ENCODE results near the gene BRINP1. TPM values are rescaled to one million over a fixed set of nuclear protein-coding genes. Genes with fewer than 3 reads are reported as not detected.

BRINP1 gene
- total RNA-seq, 2 experiments from 2014 or later, result not detected

DNA sequence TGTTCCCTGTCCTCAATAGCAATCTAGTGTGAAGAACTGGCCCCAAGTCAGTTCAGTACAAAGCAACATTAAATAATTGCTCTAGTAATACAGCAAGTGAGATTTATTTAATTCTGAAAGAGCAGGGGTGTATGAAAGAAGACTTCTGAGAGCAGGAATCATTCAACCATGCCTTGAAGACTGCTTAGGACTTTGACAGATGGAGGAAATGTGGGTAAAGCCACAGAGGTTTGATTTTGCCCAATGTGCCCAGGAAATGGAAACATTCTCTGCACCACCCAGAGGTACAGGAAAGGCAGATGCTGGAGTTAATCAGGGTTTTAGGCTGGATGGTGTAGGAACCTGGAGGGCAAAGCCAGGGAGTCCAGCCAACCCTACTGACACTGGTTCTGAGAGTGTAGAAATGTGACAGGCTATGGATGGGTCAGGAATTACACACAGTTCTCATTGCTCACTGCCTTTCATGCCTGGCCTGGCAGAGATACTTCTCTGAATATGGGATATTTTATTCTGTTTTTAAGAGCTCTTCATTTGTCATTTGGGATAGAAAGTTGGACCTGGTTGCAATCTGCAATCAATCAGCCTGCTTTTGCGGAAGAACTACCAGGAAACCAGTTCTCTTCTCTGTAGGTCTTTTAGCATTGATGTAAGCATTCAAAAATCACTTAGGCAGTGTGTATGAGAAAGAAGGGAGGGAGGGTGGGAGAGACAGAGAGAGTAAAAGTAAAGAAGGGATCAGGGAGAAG is 88.3 kb downstream of the BRINP1 start:
- DNase-seq, result no peak
- H3K27me3 Mint-ChIP-seq, result no peaks in the 10 kb centered on the region
- no peak overlapping the region for H3K27ac Mint-ChIP-seq

DNA sequence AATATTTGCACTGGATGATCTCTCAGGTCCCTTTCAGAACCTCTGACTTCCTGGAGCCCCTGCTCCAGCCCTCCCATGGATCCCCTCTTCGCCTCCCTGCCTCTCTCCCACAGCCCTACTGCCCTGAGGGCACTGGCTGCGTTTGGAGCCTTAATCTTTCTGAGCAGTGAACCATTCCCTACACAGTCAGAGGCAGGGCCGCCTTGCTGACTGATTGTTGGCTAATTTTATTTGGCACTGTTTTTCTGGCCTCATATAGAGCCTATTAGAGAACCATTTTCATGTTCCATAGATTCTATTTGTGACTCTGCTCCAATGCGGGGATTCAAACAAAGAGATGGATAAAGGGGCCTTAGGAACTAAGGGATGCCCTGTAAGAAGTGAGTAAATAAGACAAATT is 91.1 kb downstream of the BRINP1 start:
- no peak overlapping the region for H3K4me3 Mint-ChIP-seq
- no peaks in the 10 kb centered on the region for H3K9me3 Mint-ChIP-seq
- DNase-seq (no peak), ATAC-seq (ENCODE audit: low read depth) (no peak)
- H3K27me3 Mint-ChIP-seq, result no peaks in the 10 kb centered on the region
- POLR2A ChIA-PET, result no interaction called here
- no peak overlapping the region for H3K27ac Mint-ChIP-seq
- H3K36me3 Mint-ChIP-seq, result no peaks in the 10 kb centered on the region
- H3K4me1 Mint-ChIP-seq, result no peaks in the 10 kb centered on the region

More for the DNA sequence above, 88.3 kb downstream of the BRINP1 start:
- Mint-ChIP-seq H3K9me3 (no peaks in the 10 kb centered on the region), H3K4me1 (no peaks in the 10 kb centered on the region), H3K4me3 (no peak overlapping the region), H3K36me3 (no peaks in the 10 kb centered on the region)
- no peak for ATAC-seq (ENCODE audit: low read depth)
- POLR2A ChIA-PET, result no interaction called here

DNA sequence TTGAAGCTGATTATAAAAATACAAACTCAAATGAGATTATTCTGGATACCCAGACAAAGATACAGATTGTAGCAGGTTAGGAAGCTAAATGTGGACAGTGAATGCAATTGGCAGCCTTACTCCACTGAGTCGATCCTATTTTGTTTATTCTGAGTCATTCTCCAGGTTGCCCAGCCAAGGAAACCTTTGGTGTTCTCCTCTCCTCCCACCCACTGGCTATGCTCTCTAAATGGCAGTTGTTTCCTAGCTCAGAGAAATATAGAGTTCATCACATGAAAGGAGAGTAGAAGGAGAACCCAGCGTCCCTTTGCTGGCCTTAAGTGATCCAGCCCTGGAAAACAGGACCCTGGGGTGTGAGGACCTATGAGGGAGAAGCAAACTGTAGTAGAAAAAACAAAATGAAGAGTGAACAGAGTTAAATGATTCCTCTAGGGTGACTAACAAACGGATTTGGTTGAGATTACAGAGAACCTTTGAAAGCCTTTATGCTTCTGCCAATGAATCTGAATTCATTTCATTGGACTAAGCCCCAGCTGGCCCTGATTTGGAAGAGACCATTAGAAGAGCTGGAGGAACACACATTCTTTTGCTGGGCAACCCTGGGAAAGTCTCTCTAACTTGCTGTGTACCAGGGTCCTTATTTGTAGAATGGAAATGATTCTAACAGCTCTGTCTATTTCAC is 95.1 kb downstream of the BRINP1 start:
- POLR2A ChIA-PET, result no interaction called here

DNA sequence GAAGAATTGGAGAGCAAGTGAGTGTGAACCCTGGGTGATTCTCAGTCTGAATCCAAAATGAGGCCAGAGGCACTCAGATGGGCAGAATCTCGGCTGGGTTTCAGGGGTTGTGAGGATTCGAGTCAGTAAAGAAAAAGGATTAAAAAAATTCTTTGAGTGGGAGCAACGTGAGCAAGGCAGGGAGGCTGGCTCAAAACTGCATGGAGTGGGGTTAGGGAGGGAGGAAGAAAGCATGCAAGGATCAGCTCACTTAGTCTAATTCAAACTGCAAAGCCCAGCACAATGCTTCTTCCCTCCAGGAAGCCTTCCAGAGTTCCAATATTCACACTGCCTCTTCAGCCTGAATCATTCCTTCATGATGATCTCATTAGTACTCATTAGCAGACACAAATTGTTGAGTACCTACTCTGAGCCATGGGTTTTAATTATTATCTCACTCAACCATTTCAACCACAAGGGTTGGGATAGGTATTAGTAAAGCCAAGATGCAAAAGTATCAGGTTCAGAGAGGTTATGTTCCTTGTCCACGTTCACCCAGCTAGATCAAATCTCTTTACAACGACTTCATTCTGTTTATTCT is 95.8 kb downstream of the BRINP1 start:
- Mint-ChIP-seq H3K27me3 (no peaks in the 10 kb centered on the region), H3K4me1 (no peaks in the 10 kb centered on the region), H3K36me3 (no peaks in the 10 kb centered on the region), H3K27ac (no peak overlapping the region), H3K4me3 (no peak overlapping the region), H3K9me3 (no peaks in the 10 kb centered on the region)
- POLR2A ChIA-PET, result no interaction called here
- no peak for ATAC-seq (ENCODE audit: low read depth)
- DNase-seq, result no peak

More for the DNA sequence above, 95.1 kb downstream of the BRINP1 start:
- Mint-ChIP-seq H3K27ac (no peak overlapping the region), H3K36me3 (no peaks in the 10 kb centered on the region), H3K27me3 (no peaks in the 10 kb centered on the region), H3K4me3 (no peak overlapping the region), H3K4me1 (no peaks in the 10 kb centered on the region), H3K9me3 (no peaks in the 10 kb centered on the region)
- ATAC-seq (ENCODE audit: low read depth) (no peak), DNase-seq (no peak)

DNA sequence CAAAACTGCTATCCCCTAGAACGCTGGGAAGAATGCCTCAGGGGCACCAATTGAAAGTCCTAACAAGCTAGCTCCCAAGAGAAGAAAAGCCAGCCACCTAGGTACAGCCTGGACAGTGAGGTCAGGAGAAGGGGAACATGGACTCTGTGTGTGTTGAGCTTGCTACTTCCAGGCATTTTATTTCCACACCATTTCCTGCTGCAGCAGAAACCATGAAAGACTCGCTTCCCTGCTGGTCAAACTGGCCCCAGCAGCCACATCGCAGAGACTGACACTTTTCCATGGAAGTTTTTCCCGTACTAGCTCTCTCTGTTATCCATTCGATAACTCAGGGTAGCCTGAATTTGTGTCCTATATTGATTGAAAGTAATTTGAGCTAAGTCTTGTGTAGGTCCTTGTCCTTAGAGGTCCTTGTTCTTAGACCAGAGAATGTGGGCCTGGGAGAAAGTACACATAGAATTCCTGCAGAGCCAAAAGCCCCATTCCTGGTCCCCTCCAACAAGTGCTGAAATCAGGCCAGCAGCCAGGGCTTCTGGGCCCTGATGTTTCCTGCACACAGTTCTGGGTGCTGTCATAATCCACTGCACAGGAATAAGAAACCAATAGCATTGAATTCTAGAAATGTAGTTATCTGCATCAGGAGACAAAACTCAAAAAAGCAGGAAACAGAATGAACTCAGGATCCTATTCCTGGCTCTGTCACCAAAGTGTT is 96.6 kb downstream of the BRINP1 start:
- POLR2A ChIA-PET, result no interaction called here
- Mint-ChIP-seq H3K4me3 (no peak overlapping the region), H3K4me1 (no peaks in the 10 kb centered on the region), H3K27me3 (no peaks in the 10 kb centered on the region), H3K36me3 (no peaks in the 10 kb centered on the region), H3K27ac (no peak overlapping the region), H3K9me3 (peaks cover under 1% of the 10 kb centered on the region)
- no peak for ATAC-seq (ENCODE audit: low read depth)
- DNase-seq, result no peak

DNA sequence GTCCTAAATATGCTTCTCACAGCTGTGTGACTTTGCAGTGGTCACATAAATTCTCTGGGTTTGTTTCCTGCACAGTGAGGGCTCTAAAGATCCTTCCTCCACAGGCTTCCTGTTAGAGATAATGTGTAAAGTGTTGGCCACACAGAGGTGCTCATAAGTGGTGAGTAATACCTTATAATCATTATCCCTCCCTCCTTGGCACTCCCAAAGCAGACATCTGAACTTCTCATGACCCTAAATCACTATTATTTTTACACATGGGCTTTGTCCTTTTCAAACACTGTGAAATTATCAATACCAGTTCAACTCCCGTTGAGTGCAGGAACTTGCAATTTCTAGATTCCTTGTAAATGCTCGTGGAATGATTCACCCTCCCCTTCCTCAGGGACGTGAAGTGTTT is 100.2 kb downstream of the BRINP1 start:
- no peaks in the 10 kb centered on the region for H3K4me1 Mint-ChIP-seq

DNA sequence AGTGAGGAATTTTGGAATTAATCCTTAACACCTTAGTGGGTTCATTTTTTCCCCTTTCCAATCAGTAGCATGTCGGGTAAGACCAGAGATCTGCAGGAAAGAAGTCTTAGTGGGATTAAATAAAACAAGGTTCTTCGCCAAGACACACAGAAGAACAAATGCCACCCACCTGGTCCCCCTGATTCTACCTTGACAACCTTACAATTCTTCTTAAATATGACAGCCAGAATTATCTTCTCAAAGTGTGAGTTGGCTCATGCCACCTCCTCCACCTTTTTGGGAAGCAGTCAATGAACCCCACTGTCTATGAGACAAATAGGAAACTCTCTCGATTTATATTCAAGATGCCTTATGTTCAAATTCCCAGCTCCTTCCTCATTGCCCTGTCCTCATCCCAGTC is 105.1 kb downstream of the BRINP1 start:
- Mint-ChIP-seq H3K36me3 (no peaks in the 10 kb centered on the region), H3K4me3 (no peak overlapping the region), H3K27me3 (no peaks in the 10 kb centered on the region), H3K4me1 (no peaks in the 10 kb centered on the region), H3K9me3 (peaks cover 8% of the 10 kb centered on the region), H3K27ac (no peak overlapping the region)
- POLR2A ChIA-PET, result no interaction called here
- no peak for ATAC-seq (ENCODE audit: low read depth)
- no peak for DNase-seq

More for the DNA sequence above, 100.2 kb downstream of the BRINP1 start:
- POLR2A ChIA-PET, result no interaction called here
- Mint-ChIP-seq H3K27ac (no peak overlapping the region), H3K27me3 (no peaks in the 10 kb centered on the region), H3K36me3 (no peaks in the 10 kb centered on the region), H3K9me3 (peaks cover 5% of the 10 kb centered on the region), H3K4me3 (no peak overlapping the region)
- no peak for ATAC-seq (ENCODE audit: low read depth)
- no peak for DNase-seq

DNA sequence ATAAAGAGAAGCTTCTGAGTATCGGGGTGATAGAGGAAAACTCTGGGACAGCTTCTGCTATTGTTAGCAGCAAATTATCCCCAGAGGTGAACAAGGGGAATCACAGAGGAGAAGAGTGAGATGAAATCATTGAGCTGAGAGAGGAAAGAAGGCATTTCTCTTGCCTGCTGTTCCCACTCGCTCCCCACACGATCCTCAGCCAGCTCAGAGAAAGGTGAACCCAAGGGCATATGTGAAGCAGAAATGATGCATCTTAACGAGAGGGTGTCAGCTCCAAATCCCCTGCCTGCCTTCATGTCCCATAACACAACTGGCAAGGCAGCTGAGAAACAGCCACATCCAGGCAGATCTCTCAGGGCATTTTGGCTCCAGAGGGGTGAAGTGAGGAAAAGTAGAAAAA is 111.6 kb downstream of the BRINP1 start:
- no peaks in the 10 kb centered on the region for H3K27me3 Mint-ChIP-seq
- no peak overlapping the region for H3K4me3 Mint-ChIP-seq
- H3K4me1 Mint-ChIP-seq, result no peaks in the 10 kb centered on the region
- no peak for ATAC-seq (ENCODE audit: low read depth)
- no peaks in the 10 kb centered on the region for H3K36me3 Mint-ChIP-seq
- POLR2A ChIA-PET, result no interaction called here
- H3K9me3 Mint-ChIP-seq, result peaks cover 2% of the 10 kb centered on the region
- no peak overlapping the region for H3K27ac Mint-ChIP-seq
- no peak for DNase-seq

DNA sequence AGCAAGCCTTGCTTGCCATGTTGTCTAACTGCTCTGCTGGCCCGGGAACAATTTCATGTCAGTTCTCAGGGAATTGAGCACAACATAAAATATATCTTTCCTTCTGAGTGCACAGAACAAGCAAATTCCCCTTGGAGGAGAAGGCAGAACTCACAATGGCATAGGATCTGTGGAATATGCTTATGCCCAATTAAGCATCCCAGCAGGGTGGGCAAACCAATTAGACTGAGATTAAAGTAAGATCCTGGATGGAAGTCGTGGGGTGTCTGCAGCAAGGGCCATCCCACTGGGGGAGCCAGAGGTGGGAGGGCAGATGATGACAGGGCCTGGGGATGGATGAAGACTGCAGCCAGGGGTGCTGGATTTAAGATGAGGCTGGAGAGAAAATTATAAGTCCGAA is 114.1 kb downstream of the BRINP1 start:
- POLR2A ChIA-PET, result no interaction called here
- Mint-ChIP-seq H3K27me3 (no peaks in the 10 kb centered on the region), H3K27ac (no peak overlapping the region), H3K4me3 (no peak overlapping the region), H3K4me1 (no peaks in the 10 kb centered on the region), H3K9me3 (no peaks in the 10 kb centered on the region), H3K36me3 (no peaks in the 10 kb centered on the region)
- ATAC-seq (ENCODE audit: low read depth) (no peak), DNase-seq (no peak)

DNA sequence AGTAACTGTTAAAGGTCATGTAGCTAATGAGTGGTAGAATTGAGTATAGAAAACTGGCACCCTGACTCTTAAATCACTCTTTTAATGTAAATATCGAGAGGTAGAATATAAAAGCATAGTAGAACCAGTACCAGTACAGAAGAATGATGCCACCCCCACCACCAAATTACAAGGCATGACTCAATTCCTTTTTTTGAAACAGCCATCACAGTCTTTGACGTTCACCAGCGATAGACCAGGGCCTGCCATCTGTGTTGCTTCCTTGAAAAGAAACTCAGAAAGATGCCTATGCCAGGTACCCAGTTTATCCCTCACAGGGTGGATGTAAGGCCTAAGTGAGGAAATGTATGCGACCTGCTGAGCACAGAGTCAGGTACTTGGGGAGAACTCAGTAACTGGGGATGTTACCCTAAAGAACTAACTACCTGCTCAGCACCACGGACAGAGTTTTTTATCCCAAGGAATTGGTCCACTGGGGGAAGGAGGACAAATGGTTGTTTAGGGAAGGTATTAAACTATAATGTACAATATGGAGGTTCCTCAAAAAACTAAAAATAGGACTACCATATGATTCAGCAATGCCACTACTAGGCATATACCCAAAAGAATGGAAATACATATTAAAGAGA is 116.5 kb downstream of the BRINP1 start:
- Mint-ChIP-seq H3K4me3 (no peak overlapping the region), H3K36me3 (no peaks in the 10 kb centered on the region), H3K27ac (no peak overlapping the region), H3K4me1 (no peaks in the 10 kb centered on the region), H3K9me3 (no peaks in the 10 kb centered on the region), H3K27me3 (no peaks in the 10 kb centered on the region)
- POLR2A ChIA-PET, result no interaction called here
- DNase-seq, result no peak
- no peak for ATAC-seq (ENCODE audit: low read depth)

DNA sequence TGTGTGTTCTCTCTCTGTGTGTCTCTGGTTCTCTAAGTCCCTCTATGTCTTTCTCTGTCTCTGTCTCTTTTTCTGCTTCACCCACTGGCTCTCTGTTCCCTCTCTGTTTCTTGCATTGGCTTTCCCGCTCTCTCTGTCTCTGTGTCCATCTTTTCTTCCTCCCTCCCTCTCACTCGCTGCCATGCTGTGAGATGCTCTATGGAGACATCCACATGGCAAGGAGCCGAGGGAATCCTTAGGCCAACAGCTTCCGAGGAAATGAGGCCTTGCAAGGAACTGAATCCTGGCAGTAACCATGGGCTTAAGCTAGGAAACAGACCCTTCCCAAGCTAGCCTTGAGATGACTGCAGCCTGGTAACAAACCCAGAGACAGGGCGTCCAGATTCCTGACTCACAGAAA is 117.3 kb downstream of the BRINP1 start:
- ATAC-seq (ENCODE audit: low read depth) (no peak), DNase-seq (no peak)
- no peaks in the 10 kb centered on the region for H3K9me3 Mint-ChIP-seq
- H3K27me3 Mint-ChIP-seq, result no peaks in the 10 kb centered on the region
- no peak overlapping the region for H3K27ac Mint-ChIP-seq
- H3K36me3 Mint-ChIP-seq, result no peaks in the 10 kb centered on the region
- POLR2A ChIA-PET, result no interaction called here
- H3K4me1 Mint-ChIP-seq, result no peaks in the 10 kb centered on the region
- no peak overlapping the region for H3K4me3 Mint-ChIP-seq

DNA sequence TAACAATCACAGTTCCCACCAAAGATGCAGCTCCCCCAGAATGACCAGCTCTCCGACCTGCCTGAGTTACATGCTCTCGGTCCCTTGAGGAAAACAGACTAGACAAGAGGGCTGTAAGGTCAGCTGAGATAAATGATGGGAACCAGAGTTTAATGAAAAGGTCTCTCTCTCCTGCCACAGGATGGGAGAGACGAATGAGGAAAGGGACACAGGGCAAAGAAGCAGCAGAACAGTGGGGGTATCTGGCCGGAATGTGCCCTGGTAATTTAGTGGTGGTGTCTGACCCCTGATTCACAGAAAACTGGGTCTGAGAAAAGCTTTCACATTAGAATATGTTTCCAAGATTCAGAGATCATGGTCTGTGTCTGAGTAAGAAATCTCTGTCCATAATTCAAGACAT is 118.5 kb downstream of the BRINP1 start:
- Mint-ChIP-seq H3K4me3 (no peak overlapping the region), H3K36me3 (no peaks in the 10 kb centered on the region), H3K27me3 (no peaks in the 10 kb centered on the region), H3K9me3 (no peaks in the 10 kb centered on the region), H3K4me1 (no peaks in the 10 kb centered on the region), H3K27ac (no peak overlapping the region)
- POLR2A ChIA-PET, result no interaction called here
- ATAC-seq (ENCODE audit: low read depth), result no peak
- no peak for DNase-seq

DNA sequence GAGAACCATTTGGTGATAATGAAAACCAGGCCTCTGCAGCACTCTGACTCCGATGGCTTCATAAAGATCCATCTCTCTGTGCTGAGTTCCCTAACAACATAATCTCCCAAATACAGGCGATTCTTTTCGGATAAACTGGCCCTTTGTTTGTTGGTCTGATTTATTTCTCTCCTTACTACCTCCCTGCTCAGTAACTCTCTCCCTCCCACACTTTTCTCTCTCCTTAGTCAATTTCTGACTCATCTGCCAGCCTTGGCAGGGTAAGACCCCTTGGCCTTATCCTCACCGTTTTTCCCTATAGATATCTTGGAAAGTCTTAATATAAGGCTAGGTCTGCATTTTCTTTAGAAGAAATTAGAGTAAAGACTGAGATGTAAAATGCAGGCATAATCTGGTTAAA is 128.7 kb downstream of the BRINP1 start:
- POLR2A ChIA-PET, result no interaction called here
- no peaks in the 10 kb centered on the region for H3K4me1 Mint-ChIP-seq
- no peak overlapping the region for H3K27ac Mint-ChIP-seq
- H3K27me3 Mint-ChIP-seq, result no peaks in the 10 kb centered on the region
- no peak overlapping the region for H3K4me3 Mint-ChIP-seq
- H3K9me3 Mint-ChIP-seq, result peaks cover 3% of the 10 kb centered on the region
- no peaks in the 10 kb centered on the region for H3K36me3 Mint-ChIP-seq
- no peak for DNase-seq
- ATAC-seq (ENCODE audit: low read depth), result no peak
